ENCODE measurements around the gene PTX3. TPM values are rescaled to one million over a fixed set of nuclear protein-coding genes. Genes with fewer than 3 reads are reported as not detected.

Gene PTX3
- total RNA-seq, result 14.9 to 41.2 TPM (median 40.2 TPM) in 3 replicates
- long read RNA-seq, transcript PTX3-201 (3 exons, 1,940 nt), result major isoform, 64 of 70 reads
- long read RNA-seq, partial matches to known transcripts, result 4 of 70 reads
- long read RNA-seq, other reads (novel, unspliced or antisense), result 2 of 70 reads

- DNase-seq (ENCODE audit: low spot score), result no peak
- Mint-ChIP-seq H3K27ac (ENCODE audit: unreplicated experiment) (peak within 1 kb of the TSS; percentile 91), H3K4me3 (ENCODE audit: unreplicated experiment) (peak within 1 kb of the TSS; percentile 75), H3K36me3 (ENCODE audit: low read depth) (no peaks in the 10 kb centered on the region), H3K4me1 (ENCODE audit: low read depth) (peaks cover 30% of the 10 kb centered on the region), H3K27me3 (ENCODE audit: low read depth) (no peaks in the 10 kb centered on the region), H3K9me3 (ENCODE audit: low read depth) (no peaks in the 10 kb centered on the region)
- TF ChIP-seq CTCF (IDR thresholded peaks at IDR 0.05), result no peak
Observed at GRCh38 chr3:157436583-157437291, at the start of gene PTX3. PTX3 (plus strand) TSS chr3:157436850; CDS start chr3:157436934, 84 bp downstream.

GRCh38 chr3:157387708-157388435 is 48.8 kb upstream of the PTX3 start:
- DNase-seq (ENCODE audit: low spot score), result no peak
- no peak for TF ChIP-seq CTCF (IDR thresholded peaks at IDR 0.05)
- Mint-ChIP-seq H3K36me3 (ENCODE audit: low read depth) (no peaks in the 10 kb centered on the region), H3K27ac (ENCODE audit: unreplicated experiment) (no peak overlapping the region), H3K9me3 (ENCODE audit: low read depth) (peaks cover 5% of the 10 kb centered on the region), H3K4me1 (ENCODE audit: low read depth) (peaks cover 5% of the 10 kb centered on the region), H3K4me3 (ENCODE audit: unreplicated experiment) (no peak overlapping the region), H3K27me3 (ENCODE audit: low read depth) (no peaks in the 10 kb centered on the region)

GRCh38 chr3:157388976-157389375 is 47.7 kb upstream of the PTX3 start:
- H3K4me1 Mint-ChIP-seq (ENCODE audit: low read depth), result peaks cover 5% of the 10 kb centered on the region
- H3K4me3 Mint-ChIP-seq (ENCODE audit: unreplicated experiment), result no peak overlapping the region
- H3K9me3 Mint-ChIP-seq (ENCODE audit: low read depth), result peaks cover 5% of the 10 kb centered on the region
- H3K27ac Mint-ChIP-seq (ENCODE audit: unreplicated experiment), result no peak overlapping the region
- DNase-seq (ENCODE audit: low spot score), result no peak
- TF ChIP-seq CTCF (IDR thresholded peaks at IDR 0.05), result no peak
- H3K36me3 Mint-ChIP-seq (ENCODE audit: low read depth), result no peaks in the 10 kb centered on the region
- no peaks in the 10 kb centered on the region for H3K27me3 Mint-ChIP-seq (ENCODE audit: low read depth)

GRCh38 chr3:157390713-157391515 is 45.7 kb upstream of the PTX3 start:
- DNase-seq (ENCODE audit: low spot score), result no peak
- Mint-ChIP-seq H3K36me3 (ENCODE audit: low read depth) (no peaks in the 10 kb centered on the region), H3K4me1 (ENCODE audit: low read depth) (peaks cover 5% of the 10 kb centered on the region), H3K27ac (ENCODE audit: unreplicated experiment) (no peak overlapping the region), H3K9me3 (ENCODE audit: low read depth) (peaks cover 5% of the 10 kb centered on the region), H3K4me3 (ENCODE audit: unreplicated experiment) (no peak overlapping the region), H3K27me3 (ENCODE audit: low read depth) (no peaks in the 10 kb centered on the region)
- TF ChIP-seq CTCF (IDR thresholded peaks at IDR 0.05), result no peak

- Mint-ChIP-seq H3K4me1 (ENCODE audit: low read depth) (peaks cover 5% of the 10 kb centered on the region), H3K4me3 (ENCODE audit: unreplicated experiment) (no peak overlapping the region), H3K36me3 (ENCODE audit: low read depth) (no peaks in the 10 kb centered on the region), H3K27ac (ENCODE audit: unreplicated experiment) (no peak overlapping the region), H3K9me3 (ENCODE audit: low read depth) (peaks cover 5% of the 10 kb centered on the region), H3K27me3 (ENCODE audit: low read depth) (no peaks in the 10 kb centered on the region)
- no peak for TF ChIP-seq CTCF (IDR thresholded peaks at IDR 0.05)
- no peak for DNase-seq (ENCODE audit: low spot score)
Observed at GRCh38 chr3:157392104-157392503, 44.5 kb upstream of the PTX3 start.

Measured in chondrocyte (in vitro differentiated cells).